Activated CD4-positive, alpha-beta T cell treated with anti-CD3 and anti-CD28 coated beads, Interleukin-2, amount 50 U/mL, for 4 hours (primary cell): ENCODE data around the gene C20orf96.
"Not testable (repeated sequence)": the region's sequence is repeated elsewhere in the genome, so short reads cannot be mapped to it uniquely, and the experiment has no call there.

ENCODE experiments used
- DNase-seq, 2 experiments: peaks; one replicate each; pipeline ENCODE4 v3.0.0-alpha.2; 2020

Gene C20orf96

DNA sequence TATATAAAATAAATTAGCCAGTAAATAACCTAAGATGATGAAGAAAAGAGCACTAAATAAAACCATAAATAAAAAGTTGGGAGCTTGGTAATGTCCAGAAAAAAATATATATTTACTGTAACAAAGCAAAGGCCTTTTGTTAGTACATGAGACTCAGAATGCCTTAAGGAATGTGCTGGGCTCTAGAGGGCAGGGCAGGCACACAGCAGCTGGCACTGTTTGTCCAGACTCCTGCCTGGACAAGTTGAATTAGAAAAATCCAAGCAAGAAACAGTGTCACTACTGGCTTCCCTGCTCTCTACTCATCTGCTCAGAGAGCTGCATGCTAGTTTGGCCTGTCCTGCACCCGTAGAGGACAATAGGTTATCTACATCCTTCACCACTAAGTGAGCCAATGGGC is 54.7 kb downstream of the C20orf96 start:
- no peak for DNase-seq

DNA sequence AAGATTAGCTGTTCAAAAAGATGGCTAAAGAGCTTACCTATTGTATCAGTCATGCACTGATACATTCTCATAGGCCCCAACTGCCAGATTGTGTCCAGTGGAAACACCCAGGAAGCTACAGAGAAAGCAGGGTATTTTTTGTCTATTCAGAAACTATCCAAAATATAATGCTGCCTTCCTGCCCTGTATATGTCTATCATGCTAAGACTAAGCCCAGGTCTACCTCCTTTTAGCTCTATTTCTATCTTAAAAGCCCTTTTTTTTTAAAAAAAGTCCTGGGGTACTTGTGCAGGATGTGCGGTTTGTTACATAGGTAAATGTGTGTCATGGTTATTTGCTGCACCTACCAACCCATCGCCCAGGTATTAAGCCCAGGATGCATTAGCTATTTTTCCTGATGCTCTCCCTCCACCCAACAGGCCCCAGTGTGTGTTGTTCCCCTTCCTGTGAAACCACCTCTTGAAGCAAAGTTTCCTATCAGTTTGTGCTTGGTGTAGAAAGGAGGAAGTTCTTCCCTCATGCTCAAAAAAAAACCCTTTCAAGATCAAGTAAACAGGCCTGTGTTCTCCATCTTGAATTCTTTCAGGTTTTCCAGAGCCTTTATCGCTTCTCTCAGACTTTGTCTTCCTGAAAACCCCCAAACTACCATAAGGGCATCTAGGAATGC is 63.0 kb downstream of the C20orf96 start:
- DNase-seq = no peak

DNA sequence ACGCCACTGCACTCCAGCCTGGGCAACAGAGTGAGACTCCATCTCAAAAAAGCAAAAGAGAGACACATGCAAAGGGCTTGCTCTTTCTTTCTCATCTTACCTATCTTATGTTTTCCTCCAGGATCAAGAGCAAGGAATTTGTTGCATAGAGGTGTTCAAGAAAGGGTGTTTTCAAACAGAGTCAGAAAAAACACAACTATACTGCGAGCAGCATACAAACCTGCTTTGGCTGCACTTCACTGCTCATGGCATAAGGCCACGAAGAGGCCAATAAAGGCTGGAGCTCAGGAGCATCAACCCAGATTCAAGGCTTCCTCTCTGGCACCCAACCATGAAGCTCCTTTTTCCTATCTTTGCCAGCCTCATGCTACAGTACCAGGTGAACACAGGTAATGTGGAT is 63.6 kb downstream of the C20orf96 start, which contains the start of gene DEFB129:
Gene DEFB129 (plus strand): TSS at position 301 of the 400 bp plus-strand sequence. CDS start 31 bp downstream, at position 332.
- no peak for DNase-seq

DNA sequence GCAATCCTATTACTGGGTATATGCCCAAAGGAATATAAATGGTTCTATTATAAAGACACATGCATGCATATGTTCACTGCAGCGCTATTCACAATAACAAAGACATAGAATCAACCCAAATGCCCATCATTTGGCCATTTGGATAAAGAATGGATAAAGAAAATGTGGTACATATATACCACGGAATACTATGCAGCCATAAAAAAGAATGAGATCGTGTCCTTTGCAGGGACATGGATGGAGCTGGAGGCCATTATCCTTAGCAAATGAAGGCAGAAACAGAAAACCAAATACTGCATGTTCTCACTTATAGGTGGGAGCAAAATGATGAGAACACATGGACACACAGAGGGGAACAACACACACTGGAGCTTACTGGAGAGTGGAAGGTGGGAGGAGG is 64.7 kb downstream of the C20orf96 start:
- DNase-seq = not testable (repeated sequence)

DNA sequence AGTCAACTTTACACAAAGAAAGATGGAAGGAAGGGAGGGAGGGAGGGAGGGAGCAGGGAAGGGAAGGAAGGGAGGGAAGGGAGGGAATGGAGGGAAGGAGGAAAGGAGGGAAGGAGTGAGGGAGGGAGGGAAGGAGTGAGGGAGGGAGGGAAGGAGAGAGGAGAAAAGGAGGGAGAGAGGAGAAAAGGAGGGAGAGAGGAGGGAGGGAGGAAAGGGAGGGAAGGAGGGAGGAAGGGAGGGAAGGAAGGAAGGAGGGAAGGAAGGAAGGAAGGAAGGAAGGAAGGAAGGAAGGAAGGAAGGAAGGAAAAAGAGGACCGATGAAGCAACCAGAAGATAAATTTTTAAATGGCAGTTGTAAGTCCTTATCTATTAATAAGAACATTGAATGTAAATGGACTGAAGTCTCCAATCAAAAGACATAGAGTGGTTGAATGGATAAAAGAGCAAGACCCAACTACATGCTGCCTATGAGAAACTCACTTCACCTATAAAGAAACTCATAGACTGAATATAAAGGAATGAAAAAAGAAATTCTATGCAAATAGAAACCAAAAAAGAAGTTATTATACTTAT is 69.2 kb downstream of the C20orf96 start:
- DNase-seq = no peak
